ENCODE data around the gene SYT11.

Gene SYT11

DNA sequence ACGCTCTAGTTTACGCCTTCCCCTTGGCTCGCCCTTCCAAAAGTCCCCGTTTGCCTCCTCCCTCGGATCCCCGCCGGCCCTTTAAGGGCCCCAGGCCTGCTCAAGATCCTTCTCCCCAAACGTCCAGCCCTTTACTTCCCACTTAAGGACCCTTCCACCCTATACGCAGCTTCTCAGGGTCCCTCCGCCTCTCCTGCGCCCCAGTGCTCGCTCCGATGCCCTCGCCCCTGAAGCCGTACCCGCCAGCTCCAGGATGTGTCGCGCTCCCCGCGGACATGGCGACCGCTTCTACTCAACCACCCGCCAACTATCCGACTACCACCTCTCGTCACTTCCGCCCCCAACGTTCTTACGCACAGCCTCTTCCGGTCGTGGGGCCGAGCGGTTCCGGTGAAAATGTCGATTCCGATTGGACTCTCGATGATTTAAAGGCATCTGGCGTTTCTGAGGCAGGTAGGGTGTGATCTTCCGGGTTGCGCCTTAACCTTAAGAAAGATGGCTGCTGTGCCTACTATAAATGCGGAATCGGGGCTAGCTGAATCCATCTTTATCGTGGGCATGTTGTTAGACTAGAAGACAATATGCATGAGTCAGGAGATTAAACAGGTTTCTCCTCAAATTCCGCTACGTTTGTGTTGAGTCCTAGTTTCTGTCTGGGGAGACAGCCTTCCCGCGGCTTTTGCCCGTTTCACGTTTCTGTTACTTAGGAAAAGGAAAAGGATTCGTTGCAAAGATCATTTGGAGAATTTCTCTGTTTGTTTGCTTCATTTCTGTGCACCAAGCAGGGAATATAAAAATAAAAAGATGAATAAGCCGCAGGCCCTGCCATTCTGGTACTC is 74.9 kb downstream of the SYT11 start, which contains the start of gene KHDC4:
Gene KHDC4, minus strand, starts transcription at position 317 of the 839 bp plus-strand sequence. Its CDS starts 40 bp downstream, at position 277.
- DNase-seq (ENCODE audit: low read depth in 2 of 2, low spot score in 1 of 2): peak; percentile 81 to 88

Measured in stimulated activated CD8-positive, alpha-beta memory T cell treated with anti-CD3 and anti-CD28 coated beads, Interleukin-4, amount 100 ng/mL, for 4 hours (primary cell).